Heart right ventricle (tissue), 16 donors: ENCODE measurements around the gene CLCN2. TPM values are rescaled to one million over a fixed set of nuclear protein-coding genes. Genes with fewer than 3 reads are reported as not detected.

Source experiments
- ATAC-seq, 8 donors: fragments of 200-7000 bp; cut with Tn5 transposase; one replicate each; pipeline ENCODE4 v1.9.1; 2020; ENCODE audit warnings: mild to moderate bottlenecking in 8 of 8, moderate library complexity in 8 of 8, moderate number of reproducible peaks in 1 of 8
- DNase-seq, 2 donors: peaks; one replicate each; pipeline ENCODE4 v3.0.0-alpha.2; 2020
- H3K27ac ChIP-seq, 10 donors: fragments of 200-600 bp; sonication (generic) in 2 of 10; one replicate each; pipeline versions ENCODE4 v1.5.0 to v1.8.0; 2020 to 2022; ENCODE audit warnings: mild to moderate bottlenecking in 3 of 10
- H3K27me3 ChIP-seq, 7 donors: fragments of 200-600 bp; one replicate each; pipeline ENCODE4 v1.8.0; 2021 to 2022; ENCODE audit warnings: mild to moderate bottlenecking in 2 of 7
- H3K36me3 ChIP-seq, 9 donors: fragments of 200-600 bp; sonication (generic) in 1 of 9; one replicate each; pipeline versions ENCODE4 v1.5.0 to v1.8.0; 2020 to 2022; ENCODE audit warnings: mild to moderate bottlenecking in 2 of 9
- H3K4me1 ChIP-seq, 9 donors: fragments of 200-600 bp; sonication (generic) in 1 of 9; one replicate each; pipeline versions ENCODE4 v1.5.0 to v1.8.0; 2020 to 2022; ENCODE audit warnings: mild to moderate bottlenecking in 4 of 9
- H3K4me3 ChIP-seq, 10 donors: fragments of 200-600 bp; sonication (generic) in 2 of 10; one replicate each; pipeline versions ENCODE4 v1.5.0 to v1.8.0; 2020 to 2022; ENCODE audit warnings: mild to moderate bottlenecking in 7 of 10, moderate library complexity in 2 of 10
- H3K9me3 ChIP-seq, 11 donors: fragments of 200-600 bp in 10 of 11; sonication (generic) in 2 of 11; one replicate each; pipeline versions ENCODE4 v1.5.0 to v1.8.0; 2013 to 2022; ENCODE audit warnings: mild to moderate bottlenecking in 2 of 11, control low read depth in 1 of 11, moderate library complexity in 1 of 11
- CTCF ChIP-seq, 9 donors: fragments of 200-600 bp; sonication (generic) in 2 of 9; IDR thresholded peaks; one replicate each; pipeline versions ENCODE4 v1.5.0 to v1.8.0; 2021 to 2022; ENCODE audit warnings: antibody characterized with exemption in 9 of 9, mild to moderate bottlenecking in 5 of 9, moderate library complexity in 1 of 9
- WGBS, 2 donors: extraction: QIAGEN DNeasy Blood & Tissue Kit; methylation state at CpG; one replicate each; pipeline ENCODE4 v1.1.7; 2013; ENCODE audit warnings: inconsistent platforms in 1 of 2; 5-methylcytosine and 5-hydroxymethylcytosine counted together
- intact Hi-C, 10 donors: fragments of 100-400 bp; cut with DNase I; formaldehyde crosslinking; loops; one replicate each; pipeline versions ENCODE4 v1.11.1 to v1.14.2; 2022
- polyA plus RNA-seq, 2 donors: library from polyadenylated mRNA; stranded (reverse); fragments of 200-250 nt; gene quantifications; one replicate each; pipeline ENCODE4 v1.2.3, GENCODE V29; 2013
- total RNA-seq, 10 donors: library from RNA; stranded (reverse); fragmentation: NEBNext Ultra II Directional in 3 of 10; extraction: Animal tissue kit (Norgen Biotek cat#: 25700) in 3 of 10; gene quantifications; one replicate each; pipeline versions ENCODE4 v1.2.1 to v1.2.4, GENCODE V29; 2021 to 2023
- donor health status: Arrhythmogenic right ventricular cardiomyopathy.
- donor health status: ischemic (EF 13 %, LVEDD 7.1; RV severe dilation, severe dysfunction).
- donor health status: healthy with polysubstance abuse.
- donor health status: DM: no; HTN: yes; CAD: no.
- donor health status: DM: no; HTN: no; CAD: no.
- donor health status: ischemic (EF 25% LVEDD 6.9; RV normal size, moderate dysfunction).
- donor health status: ischemic (EF 25% LVEDD 5.7; RV mildly dilated, moderate dysfunction).
- donor health status: healthy.
- donor health status: DM: yes; HTN: yes; CAD: no.
- donor health status: Ischemic cardiomyopathy.
- donor health status: ischemic (EF 35%, LVEDD 5.7; RV mildly dilated, moderate dysfunction).
- donor health status: nonischemic (EF 11% LVEDD 7.7; RV severe dilation, severe dysfunction).
- donor health status: DM: yes; HTN: yes; CAD: no.
- donor health status: PGD.
- donor health status: ischemic (EF 29% LVEDD 5.4; RV normal size, mild dysfunction).
- donor health status: nonischemic (EF 23%, LVEDD 6.1; RV moderate dilation, normal function).

The CLCN2 gene
- total and polyA plus RNA-seq, 12 donors = 1.3 to 8.4 (median 2.4) TPM

- Histone ChIP-seq H3K27me3 (peaks cover 0 to 23% (median 10%) of the 10 kb centered on the region in 7 donors), H3K36me3 (peaks cover 0 to 26% (median 0%) of the 10 kb centered on the region in 9 donors), H3K27ac (no peak overlapping the region), H3K9me3 (no peaks in the 10 kb centered on the region), H3K4me1 (no peaks in the 10 kb centered on the region), H3K4me3 (no peak overlapping the region)
- 90 to 93% methylated on average over 4 to 5 of the region's 5 CpGs for WGBS, 2 donors
- no peak for TF ChIP-seq CTCF (IDR thresholded peaks at IDR 0.05)
- intact Hi-C loops = loop anchor here in 1 of 10 donors (10.0 kb wide), 1 partner anchor 385 kb away; no protein-coding TSS in a partner anchor
- DNase-seq (no peak), ATAC-seq (no peak)
These were observed 28.6 kb upstream of the CLCN2 start for GRCh38 chr3:184389935-184390528.

- Histone ChIP-seq H3K36me3 (peaks cover 0 to 28% (median 0%) of the 10 kb centered on the region in 9 donors), H3K27me3 (peaks cover 0 to 23% (median 10%) of the 10 kb centered on the region in 7 donors), H3K27ac (no peak overlapping the region), H3K4me1 (no peaks in the 10 kb centered on the region), H3K9me3 (no peaks in the 10 kb centered on the region), H3K4me3 (no peak overlapping the region)
- ATAC-seq = no peak
- DNase-seq = no peak
- WGBS, 2 donors = 47 to 61% methylated on average over 5 of the region's 5 CpGs
- intact Hi-C loops = loop anchor here in 1 of 10 donors (10.0 kb wide), 1 partner anchor 385 kb away; no protein-coding TSS in a partner anchor
- no peak for TF ChIP-seq CTCF (IDR thresholded peaks at IDR 0.05)
These were observed 28.0 kb upstream of the CLCN2 start for GRCh38 chr3:184389384-184389783.

DNA sequence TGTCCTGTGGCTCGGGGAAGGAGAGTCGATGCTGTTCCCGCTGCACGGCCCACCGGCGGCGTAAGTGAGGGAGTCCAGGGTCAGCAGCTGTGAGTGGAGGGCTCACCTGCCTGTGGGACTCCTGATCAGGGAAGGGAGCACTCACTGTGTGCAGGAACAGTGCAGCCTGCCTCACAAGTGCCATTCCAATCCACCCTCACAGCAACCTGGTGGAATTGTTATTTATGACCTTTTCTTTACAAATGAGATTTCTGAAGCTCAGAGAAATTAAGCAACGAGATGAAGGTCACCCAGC lies 27.5 kb upstream of the CLCN2 start:
- no peak for TF ChIP-seq CTCF (IDR thresholded peaks at IDR 0.05)
- intact Hi-C loops = loop anchor here in 1 of 10 donors (10.0 kb wide), 1 partner anchor 386 kb away; no protein-coding TSS in a partner anchor

GRCh38 chr3:184388164-184388935 lies 26.9 kb upstream of the CLCN2 start:
- Histone ChIP-seq H3K27ac (no peak overlapping the region), H3K27me3 (peaks cover 0 to 23% (median 11%) of the 10 kb centered on the region in 7 donors), H3K4me1 (no peaks in the 10 kb centered on the region), H3K4me3 (no peak overlapping the region), H3K9me3 (no peaks in the 10 kb centered on the region), H3K36me3 (peaks cover 0 to 33% (median 0%) of the 10 kb centered on the region in 9 donors)
- no peak for ATAC-seq
- DNase-seq = no peak
- intact Hi-C loops = loop anchor here in 1 of 10 donors (10.0 kb wide), 1 partner anchor 386 kb away; no protein-coding TSS in a partner anchor
- 79 to 81% methylated on average over 8 of the region's 8 CpGs for WGBS, 2 donors
- TF ChIP-seq CTCF (IDR thresholded peaks at IDR 0.05) = no peak

More for the DNA sequence above, 27.5 kb upstream of the CLCN2 start:
- peaks cover 0 to 23% (median 10%) of the 10 kb centered on the region in 7 donors for H3K27me3 ChIP-seq
- no peak overlapping the region for H3K4me3 ChIP-seq
- peaks cover 0 to 28% (median 0%) of the 10 kb centered on the region in 9 donors for H3K36me3 ChIP-seq
- DNase-seq (no peak), ATAC-seq (no peak)
- no peaks in the 10 kb centered on the region for H3K4me1 ChIP-seq
- H3K9me3 ChIP-seq = no peaks in the 10 kb centered on the region
- H3K27ac ChIP-seq = no peak overlapping the region
- WGBS, 2 donors = 79 to 81% methylated on average over 8 of the region's 8 CpGs
